Posterior cingulate gyrus (tissue), 11 donors: ENCODE measurements around the gene LRRC47.

ENCODE experiments used
- DNase-seq, 10 donors: peaks; one replicate each; pipeline versions ENCODE4 v3.0.0 to v3.0.0-alpha.2; 2020 to 2021; ENCODE audit warnings: mixed read lengths in 3 of 10
- intact Hi-C: fragments of 100-400 bp; cut with DNase I; formaldehyde crosslinking; loops from one replicate; pipeline ENCODE4 v1.15.1; 2023

The LRRC47 gene

DNA sequence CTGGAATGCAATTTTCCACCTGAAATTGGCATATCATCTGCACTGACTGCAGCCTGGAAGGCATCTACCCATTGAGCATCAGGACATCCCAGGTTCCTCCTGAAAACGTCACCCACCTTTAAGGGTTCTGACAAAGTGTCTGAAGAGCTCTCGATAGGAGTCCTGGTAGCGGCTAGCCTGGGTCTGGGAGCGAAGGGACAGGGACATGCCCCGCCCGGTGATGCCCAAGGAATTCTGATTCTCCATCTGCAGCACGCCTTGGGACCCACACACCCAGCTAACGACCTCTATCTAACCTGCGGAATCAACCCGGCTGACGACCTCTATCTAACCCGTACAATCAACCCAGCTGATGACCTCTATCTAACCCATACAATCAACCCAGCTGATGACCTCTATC lies 57.4 kb downstream of the LRRC47 start:
- intact Hi-C loops = no loop called here
- no peak for DNase-seq

DNA sequence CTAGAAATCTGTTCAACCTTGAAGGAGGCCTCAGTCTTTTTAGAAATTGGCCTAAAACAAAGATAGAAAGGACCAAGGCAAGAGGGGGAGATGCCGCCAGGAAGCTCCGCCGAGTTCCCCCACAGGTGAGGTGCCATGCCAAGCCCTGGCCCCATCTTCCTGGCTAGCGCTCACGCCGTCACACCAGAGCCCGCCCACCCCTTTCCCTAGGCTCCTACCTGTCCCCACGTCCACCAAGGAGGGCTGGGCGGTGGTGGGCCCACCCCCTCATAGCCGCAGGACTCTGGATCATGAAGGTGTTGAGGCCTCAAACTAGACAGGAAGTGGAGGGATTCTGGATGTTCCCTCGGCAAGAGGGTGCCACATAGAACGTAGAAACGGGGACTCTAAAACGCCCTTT lies 59.6 kb downstream of the LRRC47 start:
- intact Hi-C loops = no loop called here
- peak in 1 of 10 donors; percentile 52 for DNase-seq

DNA sequence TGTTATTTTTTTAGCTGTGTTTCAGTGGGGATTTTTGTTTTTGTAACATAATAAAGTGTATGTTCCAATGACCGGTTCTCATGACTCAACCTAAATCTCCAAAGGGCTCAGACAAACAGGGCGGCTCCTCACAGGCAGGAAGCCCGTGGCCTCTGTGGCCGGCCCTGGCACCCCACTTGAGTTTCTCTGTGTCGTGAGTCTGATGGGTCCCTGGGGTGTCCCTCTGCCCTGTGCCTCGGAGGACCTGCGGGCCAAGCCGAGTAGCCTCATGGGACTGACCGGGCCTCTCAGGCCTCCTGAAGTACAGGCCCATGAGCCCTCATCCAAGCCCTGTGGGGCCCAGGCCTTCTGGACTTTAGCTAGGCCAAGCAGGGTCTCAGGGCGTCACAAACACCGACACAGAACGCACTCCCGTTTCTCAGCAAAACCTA lies 60.2 kb downstream of the LRRC47 start:
- peak in 1 of 10 donors; percentile 66 for DNase-seq
- intact Hi-C loops = no loop called here

DNA sequence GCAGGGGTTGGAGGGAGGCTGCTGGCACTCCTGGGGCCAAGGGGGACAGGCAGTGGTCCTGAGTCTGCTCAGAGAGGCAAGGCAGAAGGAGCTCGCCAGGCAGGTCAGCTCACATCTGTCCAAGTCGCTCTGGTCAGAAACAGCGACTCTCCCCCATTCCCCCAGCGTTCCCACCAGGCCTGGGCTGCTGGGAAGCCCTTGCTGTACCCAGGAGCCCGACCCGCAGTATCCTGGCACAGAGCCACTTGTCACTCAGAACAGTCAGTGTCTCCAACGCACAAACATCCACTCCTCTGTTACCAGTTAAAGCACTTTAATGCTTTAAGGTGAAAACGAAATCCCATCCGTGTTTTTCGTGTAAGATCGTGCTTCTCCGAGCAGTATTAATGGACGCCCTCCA lies 60.6 kb downstream of the LRRC47 start:
- intact Hi-C loops = no loop called here
- peak in 1 of 10 donors; percentile 73 for DNase-seq

DNA sequence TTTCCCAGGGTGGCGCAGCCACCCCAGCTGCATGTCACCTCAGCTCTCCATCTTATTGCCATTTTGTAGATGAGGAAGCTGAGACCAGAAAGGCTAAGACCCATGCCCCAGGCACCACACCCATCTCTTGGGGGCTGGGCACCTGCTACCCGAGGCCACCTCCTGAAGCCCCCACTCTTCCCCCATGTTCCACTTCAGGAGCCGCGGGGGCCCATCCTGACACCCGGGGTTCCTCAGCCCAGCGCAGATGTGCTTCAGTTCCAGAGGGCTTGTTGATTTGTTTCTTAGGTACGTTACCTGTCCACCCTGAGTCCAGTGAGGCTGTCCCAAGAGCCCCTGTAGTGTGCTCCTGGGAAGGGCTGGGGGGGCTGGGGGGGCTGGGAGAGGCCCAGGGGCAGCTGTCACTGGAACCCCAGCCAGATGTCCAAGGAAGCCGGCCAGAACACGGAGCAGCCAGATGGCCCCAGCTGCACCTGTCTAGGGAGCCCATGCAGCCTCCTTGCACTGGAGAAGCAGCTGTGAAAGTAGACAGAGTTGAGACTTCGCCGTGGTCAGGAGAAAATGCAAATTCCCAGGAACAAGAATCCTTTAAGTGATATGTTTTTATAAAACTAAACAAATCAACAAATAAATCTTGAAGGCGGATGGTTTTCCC lies 61.1 kb downstream of the LRRC47 start:
- intact Hi-C loops = no loop called here
- DNase-seq = peak in 1 of 10 donors; percentile 70

DNA sequence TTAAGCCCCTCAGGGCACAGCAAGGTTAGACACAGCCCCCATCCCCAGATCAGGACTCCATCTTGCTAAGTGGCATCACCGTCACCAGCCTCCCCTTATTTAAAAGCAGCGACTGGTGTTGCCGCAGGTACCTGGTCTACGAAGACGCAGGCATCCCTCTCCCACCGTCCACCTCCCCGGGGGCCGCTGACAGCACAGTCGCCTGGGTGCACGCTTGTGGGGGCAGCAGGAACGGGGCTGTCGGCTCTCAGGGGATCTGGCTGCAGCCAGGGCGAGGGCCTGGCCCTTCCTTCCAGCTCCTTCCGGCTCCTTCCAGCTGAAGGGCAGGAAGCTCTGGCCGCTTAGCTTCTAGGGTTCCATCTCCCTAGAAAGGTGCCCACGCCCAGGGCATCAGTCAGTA lies 61.7 kb downstream of the LRRC47 start:
- intact Hi-C loops = no loop called here

DNA sequence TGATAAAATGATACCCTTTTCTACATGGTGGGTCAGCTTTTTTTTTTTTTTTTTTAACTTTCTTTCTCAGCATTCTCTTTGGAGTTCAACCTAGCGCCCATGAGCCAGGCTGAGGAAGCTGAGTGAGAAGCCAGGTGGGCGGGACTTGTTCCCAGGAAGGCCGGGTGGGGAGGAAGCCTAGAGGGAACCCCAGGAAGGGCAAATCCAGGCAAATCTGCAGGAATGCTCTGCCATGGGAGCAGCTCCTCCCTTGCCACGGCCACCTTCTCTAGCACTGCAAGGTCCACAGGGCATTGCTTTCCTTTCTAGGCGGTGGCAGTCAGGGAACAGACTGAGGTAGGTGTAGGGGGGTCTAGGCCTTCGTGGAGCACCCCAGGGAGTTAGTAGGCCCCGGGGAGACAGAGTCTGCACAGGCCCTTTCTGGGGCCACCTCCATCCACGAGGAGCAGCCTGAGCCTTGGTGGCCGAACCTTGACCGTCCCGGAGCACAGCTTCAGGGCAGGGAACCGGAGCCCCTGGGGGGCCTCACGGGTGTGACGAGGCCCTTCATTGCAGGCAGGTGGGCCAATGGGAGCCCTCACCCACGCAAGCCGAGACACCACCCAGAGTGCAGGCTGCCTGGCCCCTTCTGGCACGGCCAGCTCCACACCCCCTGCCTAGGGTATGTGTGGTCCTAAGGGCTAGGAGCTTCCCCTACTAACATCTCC lies 62.3 kb downstream of the LRRC47 start:
- DNase-seq = no peak
- intact Hi-C loops = no loop called here

More for the DNA sequence above, 61.7 kb downstream of the LRRC47 start:
- no peak for DNase-seq

DNA sequence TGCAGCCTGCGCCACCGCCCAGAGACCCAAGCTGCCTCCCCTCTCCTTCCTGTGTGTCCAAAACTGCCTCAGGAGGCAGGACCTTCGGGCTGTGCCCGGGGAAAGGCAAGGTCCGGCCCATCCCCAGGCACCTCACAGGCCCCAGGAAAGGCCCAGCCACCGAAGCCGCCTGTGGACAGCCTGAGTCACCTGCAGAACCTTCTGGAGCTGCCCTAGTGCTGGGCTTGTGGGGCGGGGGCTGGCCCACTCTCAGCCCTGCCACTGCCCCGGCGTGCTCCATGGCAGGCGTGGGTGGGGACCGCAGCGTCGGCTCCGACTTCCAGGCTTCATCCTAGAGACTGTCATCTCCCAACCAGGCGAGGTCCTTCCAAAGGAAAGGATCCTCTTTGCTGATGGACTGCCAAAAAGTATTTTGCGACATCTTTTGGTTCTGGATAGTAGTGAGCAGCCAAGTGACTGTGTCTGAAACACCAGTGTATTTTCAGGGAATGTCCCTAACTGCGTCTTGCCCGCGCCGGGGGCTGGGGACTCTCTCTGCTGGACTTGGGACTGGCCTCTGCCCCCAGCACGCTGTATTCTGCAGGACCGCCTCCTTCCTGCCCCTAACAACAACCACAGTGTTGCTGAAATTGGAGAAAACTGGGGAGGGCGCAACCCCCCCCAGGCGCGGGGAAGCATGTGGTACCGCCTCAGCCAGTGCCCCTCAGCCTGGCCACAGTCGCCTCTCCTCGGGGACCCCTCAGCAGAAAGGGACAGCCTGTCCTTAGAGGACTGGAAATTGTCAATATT lies 63.0 kb downstream of the LRRC47 start:
- intact Hi-C loops = no loop called here
- DNase-seq = no peak

DNA sequence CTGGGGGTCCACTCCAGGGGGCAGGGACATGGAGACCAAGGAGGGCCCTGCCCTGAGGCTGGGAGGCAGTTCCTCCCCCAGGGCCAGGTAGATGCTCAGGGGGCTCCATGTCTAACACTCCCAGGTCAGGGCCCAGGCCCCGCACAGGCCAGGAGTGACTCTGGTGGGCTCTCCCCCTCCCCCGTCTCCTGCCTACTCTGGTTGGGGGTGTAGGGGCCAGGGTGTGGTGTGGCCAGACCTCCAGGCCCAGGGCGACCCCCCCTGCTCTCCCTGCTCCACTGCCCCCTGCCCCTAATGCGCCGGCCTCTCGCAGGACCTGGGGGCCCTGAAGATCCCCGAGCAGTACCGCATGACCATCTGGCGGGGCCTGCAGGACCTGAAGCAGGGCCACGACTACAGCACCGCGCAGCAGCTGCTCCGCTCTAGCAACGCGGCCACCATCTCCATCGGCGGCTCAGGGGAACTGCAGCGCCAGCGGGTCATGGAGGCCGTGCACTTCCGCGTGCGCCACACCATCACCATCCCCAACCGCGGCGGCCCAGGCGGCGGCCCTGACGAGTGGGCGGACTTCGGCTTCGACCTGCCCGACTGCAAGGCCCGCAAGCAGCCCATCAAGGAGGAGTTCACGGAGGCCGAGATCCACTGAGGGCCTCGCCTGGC lies 63.7 kb downstream of the LRRC47 start:
- intact Hi-C loops = no loop called here
- no peak for DNase-seq

DNA sequence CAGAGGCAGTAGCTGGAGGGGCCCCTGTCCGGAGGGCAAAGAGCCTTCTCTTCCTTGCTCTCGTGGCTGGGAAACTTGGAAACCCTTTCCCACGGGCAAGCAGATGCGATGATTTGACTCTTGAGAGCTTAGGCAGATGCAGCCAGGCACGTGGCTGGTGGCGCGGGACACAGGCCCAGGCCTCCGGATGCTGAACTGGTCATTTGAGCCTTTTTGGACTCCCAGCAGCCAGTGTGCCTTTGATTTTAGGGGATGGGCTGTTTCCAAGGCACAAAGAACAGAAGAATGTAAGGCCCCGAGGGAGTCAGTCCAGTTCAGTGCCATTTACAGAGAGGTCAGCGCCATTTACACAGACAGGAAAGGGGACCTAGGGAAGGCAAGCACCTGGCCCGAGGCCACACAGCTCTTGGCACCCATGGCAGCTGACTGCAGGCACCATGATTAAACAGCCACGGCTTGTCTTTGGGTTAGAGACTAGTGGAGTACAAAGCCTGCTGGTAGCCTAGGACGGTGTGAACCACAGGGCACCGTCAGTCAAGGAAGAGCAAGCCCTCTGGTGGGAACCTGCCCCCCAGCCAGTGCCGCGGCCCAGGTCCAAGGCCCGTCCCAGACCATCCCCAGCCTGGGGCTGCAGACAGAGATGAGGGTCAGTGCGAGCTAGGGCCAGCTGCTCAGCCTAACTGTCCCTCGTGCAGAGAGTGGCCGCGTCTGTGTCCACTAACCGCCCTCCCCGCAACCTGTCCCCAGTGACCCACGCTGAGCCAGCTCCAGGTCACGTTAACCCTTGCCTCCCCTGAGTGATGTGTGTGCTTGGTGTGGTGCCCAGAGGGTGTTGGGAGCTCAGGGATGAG lies 64.5 kb downstream of the LRRC47 start:
- DNase-seq = peak in 2 of 10 donors; percentile 43 to 47
- intact Hi-C loops = no loop called here

DNA sequence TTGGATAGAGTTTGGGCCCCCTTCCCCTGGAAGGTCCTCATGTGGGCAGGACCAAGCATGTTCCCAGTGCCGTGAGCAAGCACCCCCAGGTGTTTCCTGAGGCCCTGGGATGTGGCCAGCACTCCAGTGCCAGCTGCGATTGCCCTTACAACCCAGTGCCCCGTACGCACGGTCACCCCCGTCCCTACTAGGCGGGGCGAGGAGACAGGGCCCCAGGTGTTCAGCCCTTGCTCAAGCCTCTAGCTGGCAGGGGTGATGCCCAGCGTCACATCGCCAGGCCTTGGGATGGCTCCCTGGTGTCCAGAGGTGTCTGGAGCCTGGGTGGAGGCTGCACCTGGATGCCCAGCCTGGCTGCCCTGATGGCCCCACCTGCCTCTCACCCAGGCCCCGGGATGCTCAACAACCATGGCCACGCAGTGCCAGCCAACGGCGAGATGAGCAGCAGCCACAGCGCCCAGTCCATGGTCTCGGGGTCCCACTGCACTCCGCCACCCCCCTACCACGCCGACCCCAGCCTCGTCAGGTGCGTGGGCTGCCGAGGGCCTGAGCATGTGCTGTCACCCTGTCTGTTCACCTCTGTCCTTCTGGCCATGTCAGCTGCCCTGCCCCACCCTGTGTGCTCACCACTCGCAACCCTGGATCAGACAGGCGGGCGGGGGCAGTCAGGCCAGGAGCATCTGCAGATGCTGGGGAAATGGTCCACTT lies 65.6 kb downstream of the LRRC47 start:
- intact Hi-C loops = no loop called here
- no peak for DNase-seq

DNA sequence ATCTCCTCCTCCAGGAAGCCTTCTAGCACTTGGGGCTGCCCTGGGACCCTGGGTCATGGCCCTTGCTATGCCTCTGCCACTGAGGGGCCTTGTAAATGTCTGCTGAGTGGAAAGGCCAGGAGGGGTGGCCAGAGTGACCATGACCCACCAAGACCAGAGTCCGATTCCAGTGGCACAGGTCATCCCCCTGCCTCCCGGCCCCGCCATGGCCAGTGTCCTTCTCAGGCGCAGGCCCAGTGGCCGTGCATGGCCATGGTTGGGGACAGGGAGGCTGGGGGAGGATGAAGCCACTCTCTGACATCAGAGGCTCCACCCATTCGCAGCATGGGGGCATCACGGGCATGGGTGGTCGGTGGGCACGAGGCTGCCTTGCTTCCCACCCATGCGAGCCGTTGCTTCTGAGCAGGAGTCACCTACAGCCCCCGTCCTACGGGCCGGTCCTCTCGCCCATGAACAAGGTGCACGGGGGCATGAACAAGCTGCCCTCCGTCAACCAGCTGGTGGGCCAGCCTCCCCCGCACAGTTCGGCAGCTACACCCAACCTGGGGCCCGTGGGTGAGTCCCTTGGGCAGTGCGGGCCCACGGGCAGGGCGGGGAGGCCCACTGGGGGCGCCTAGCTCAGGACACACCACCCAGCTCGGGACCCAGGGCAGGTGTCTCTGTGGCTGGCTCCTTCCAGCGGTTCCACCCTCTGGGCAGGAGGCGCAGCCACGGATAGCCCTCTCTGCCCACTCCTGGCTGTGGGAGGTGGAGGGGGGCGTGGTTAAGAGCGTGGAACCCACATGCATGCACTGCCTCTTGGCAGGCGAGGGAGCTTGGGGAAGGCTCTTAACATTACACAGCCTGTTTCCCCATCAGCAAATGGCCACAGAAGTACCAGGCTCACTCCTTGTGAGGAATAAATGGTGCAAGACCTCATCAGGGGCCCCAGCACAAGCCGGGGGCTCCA lies 66.4 kb downstream of the LRRC47 start:
- intact Hi-C loops = loop anchor here (10.0 kb wide), 1 partner anchor 105 kb away; the partner anchor contains the start of gene TPRG1L
- no peak for DNase-seq
